PFSK-1 (cell line): ENCODE results near the gene PXMP2.

Experiments
- FOXP2 ChIP-seq: optimal IDR thresholded peaks from 2 replicates; pipeline ENCODE3; 2011; ENCODE audit warnings: borderline replicate concordance, control low read depth, inconsistent platforms; ENCODE audit not compliant: insufficient read depth; ENCODE audit errors: extremely low read length, extremely low read depth
- POLR2AphosphoS5 ChIP-seq: IDR thresholded peaks from 2 replicates; pipeline ENCODE4 v1.6.1; 2012; ENCODE audit warnings: low read depth, mild to moderate bottlenecking, control low read depth, low read length, moderate library complexity
- REST ChIP-seq, 2 experiments: IDR thresholded peaks; 2 replicates each; pipeline versions ENCODE4 v1.6.1 to v1.8.0; 2011 to 2012; ENCODE audit warnings: low read depth in 2 of 2, low read length in 2 of 2, control low read depth in 1 of 2, inconsistent platforms in 1 of 2, mild to moderate bottlenecking in 1 of 2, moderate library complexity in 1 of 2; ENCODE audit not compliant: insufficient read depth in 1 of 2
- SIN3A ChIP-seq: IDR thresholded peaks from 2 replicates; pipeline ENCODE4 v1.6.1; 2012; ENCODE audit warnings: mild to moderate bottlenecking, low read length, moderate library complexity, borderline replicate concordance; ENCODE audit not compliant: insufficient read depth
- TAF1 ChIP-seq: IDR thresholded peaks from 2 replicates; pipeline ENCODE4 v1.6.1; 2012; ENCODE audit warnings: low read length, control low read depth, borderline replicate concordance; ENCODE audit not compliant: insufficient read depth

Gene PXMP2

GRCh38 chr12:132710043-132710404, 22.6 kb downstream of the PXMP2 start:
- TF ChIP-seq TAF1 (no peak), FOXP2 (no peak), POLR2AphosphoS5 (no peak), REST (IDR thresholded peaks at IDR 0.05; ENCODE audit: insufficient read depth in 1 of 2, low read depth in 2 of 2, low read length in 2 of 2) (no peak), SIN3A (no peak)

- TF ChIP-seq POLR2AphosphoS5: no peak
- no peak for TF ChIP-seq REST (IDR thresholded peaks at IDR 0.05; ENCODE audit: insufficient read depth in 1 of 2, low read depth in 2 of 2, low read length in 2 of 2)
- TF ChIP-seq TAF1: no peak
- no peak for TF ChIP-seq SIN3A
- no peak for TF ChIP-seq FOXP2
These were observed 23.2 kb downstream of the PXMP2 start, which contains the start of gene PGAM5 for GRCh38 chr12:132710405-132711079. Gene PGAM5, plus strand, starts transcription at chr12:132710842. Its CDS starts 35 bp downstream, at chr12:132710877.

GRCh38 chr12:132711080-132711843, 23.9 kb downstream of the PXMP2 start:
- TF ChIP-seq TAF1 (no peak), FOXP2 (no peak), REST (IDR thresholded peaks at IDR 0.05; ENCODE audit: insufficient read depth in 1 of 2, low read depth in 2 of 2, low read length in 2 of 2) (no peak), SIN3A (no peak)

- TF ChIP-seq POLR2AphosphoS5: no peak
- TF ChIP-seq SIN3A: no peak
- no peak for TF ChIP-seq REST (IDR thresholded peaks at IDR 0.05; ENCODE audit: insufficient read depth in 1 of 2, low read depth in 2 of 2, low read length in 2 of 2)
- no peak for TF ChIP-seq FOXP2
- no peak for TF ChIP-seq TAF1
These were observed 25.7 kb downstream of the PXMP2 start for GRCh38 chr12:132713123-132713522.
